ENCODE measurements around the gene U2AF2. TPM values are rescaled to one million over a fixed set of nuclear protein-coding genes. Genes with fewer than 3 reads are reported as not detected.

The U2AF2 gene
- total RNA-seq, 6 experiments from 2014 or later: 55.1 to 75.6 (median 63.5) TPM

DNA sequence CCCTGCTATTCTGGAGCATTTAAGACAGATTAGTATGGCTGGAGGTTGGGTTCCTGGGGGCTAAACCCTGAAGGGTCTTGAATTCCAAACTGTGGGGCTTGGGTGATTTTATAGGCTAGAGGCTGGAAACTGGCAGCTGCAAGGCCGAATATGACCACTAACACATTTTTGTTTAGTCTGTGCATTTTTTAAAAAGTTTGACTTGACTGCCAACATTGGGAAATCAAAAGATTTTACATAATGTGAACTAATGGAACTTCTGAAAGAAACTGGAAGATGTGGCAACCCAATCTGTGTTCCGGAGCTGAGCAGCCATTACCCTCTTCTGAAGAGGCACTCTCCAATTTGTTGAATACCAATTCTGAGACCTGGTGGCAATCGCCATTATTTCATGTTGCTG is 35.5 kb upstream of the U2AF2 start:
- TF ChIP-seq, protein P1, sequence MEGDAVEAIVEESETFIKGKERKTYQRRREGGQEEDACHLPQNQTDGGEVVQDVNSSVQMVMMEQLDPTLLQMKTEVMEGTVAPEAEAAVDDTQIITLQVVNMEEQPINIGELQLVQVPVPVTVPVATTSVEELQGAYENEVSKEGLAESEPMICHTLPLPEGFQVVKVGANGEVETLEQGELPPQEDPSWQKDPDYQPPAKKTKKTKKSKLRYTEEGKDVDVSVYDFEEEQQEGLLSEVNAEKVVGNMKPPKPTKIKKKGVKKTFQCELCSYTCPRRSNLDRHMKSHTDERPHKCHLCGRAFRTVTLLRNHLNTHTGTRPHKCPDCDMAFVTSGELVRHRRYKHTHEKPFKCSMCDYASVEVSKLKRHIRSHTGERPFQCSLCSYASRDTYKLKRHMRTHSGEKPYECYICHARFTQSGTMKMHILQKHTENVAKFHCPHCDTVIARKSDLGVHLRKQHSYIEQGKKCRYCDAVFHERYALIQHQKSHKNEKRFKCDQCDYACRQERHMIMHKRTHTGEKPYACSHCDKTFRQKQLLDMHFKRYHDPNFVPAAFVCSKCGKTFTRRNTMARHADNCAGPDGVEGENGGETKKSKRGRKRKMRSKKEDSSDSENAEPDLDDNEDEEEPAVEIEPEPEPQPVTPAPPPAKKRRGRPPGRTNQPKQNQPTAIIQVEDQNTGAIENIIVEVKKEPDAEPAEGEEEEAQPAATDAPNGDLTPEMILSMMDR (IDR thresholded peaks at IDR 0.05): no peak
- TF ChIP-seq POLR2A (IDR thresholded peaks at IDR 0.05): no peak
- ATAC-seq (no peak), DNase-seq (no peak)
- Histone ChIP-seq H3K4me3 (no peak overlapping the region), H3K4me1 (peaks cover 0 to 6% (median 0%) of the 10 kb centered on the region in 4 donors), H3K36me3 (peaks cover 0 to 14% (median 0%) of the 10 kb centered on the region in 4 donors), H3K9me3 (no peaks in the 10 kb centered on the region), H3K27me3 (no peaks in the 10 kb centered on the region), H3K27ac (no peak overlapping the region)
- intact Hi-C loops (cut with DNase I): no loop called here
- WGBS (ENCODE audit: insufficient coverage, low coverage, low lambda C conversion rate, missing lambda C conversion rate): 56% methylated on average over 3 of the region's 3 CpGs

- ATAC-seq (no peak), DNase-seq (no peak)
- intact Hi-C loops (cut with DNase I): no loop called here
- Histone ChIP-seq H3K9me3 (no peaks in the 10 kb centered on the region), H3K36me3 (peaks cover 0 to 8% (median 0%) of the 10 kb centered on the region in 4 donors), H3K27me3 (no peaks in the 10 kb centered on the region), H3K4me3 (no peak overlapping the region), H3K27ac (no peak overlapping the region), H3K4me1 (peaks cover 0 to 11% (median 0%) of the 10 kb centered on the region in 4 donors)
- 91% methylated on average over 4 of the region's 12 CpGs for WGBS (ENCODE audit: insufficient coverage, low coverage, low lambda C conversion rate, missing lambda C conversion rate)
- no peak for TF ChIP-seq POLR2A (IDR thresholded peaks at IDR 0.05)
- TF ChIP-seq, protein P1 (IDR thresholded peaks at IDR 0.05): no peak
Observed at GRCh38 chr19:55620410-55621204, 34.2 kb upstream of the U2AF2 start.

DNA sequence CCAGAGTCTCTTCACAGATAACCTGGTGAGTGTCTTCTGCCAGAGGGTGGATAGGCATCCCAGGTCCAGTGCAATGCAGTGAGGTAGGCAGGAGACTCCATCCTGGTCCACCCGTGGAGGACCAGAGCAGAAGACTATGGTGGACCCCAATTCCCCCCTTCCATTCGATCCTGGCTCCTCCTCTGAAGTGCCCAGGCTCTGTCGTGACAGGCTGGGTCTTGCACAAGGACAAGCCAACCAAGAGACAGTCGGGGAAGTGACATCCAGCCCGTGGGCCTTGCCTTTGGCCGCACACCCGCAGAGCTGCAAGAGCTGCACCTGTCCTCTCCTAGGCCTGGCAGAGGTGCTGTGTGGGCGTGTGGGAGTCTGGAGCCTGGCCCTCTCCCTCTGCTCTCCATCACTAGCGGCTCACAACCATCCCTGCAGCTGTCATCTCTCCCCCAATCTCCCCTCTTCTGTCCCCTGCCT is 33.6 kb upstream of the U2AF2 start:
- no peak for DNase-seq
- Histone ChIP-seq H3K9me3 (no peaks in the 10 kb centered on the region), H3K36me3 (peaks cover 0 to 4% (median 0%) of the 10 kb centered on the region in 4 donors), H3K27ac (no peak overlapping the region), H3K4me3 (no peak overlapping the region), H3K4me1 (peaks cover 0 to 11% (median 0%) of the 10 kb centered on the region in 4 donors), H3K27me3 (no peaks in the 10 kb centered on the region)
- TF ChIP-seq, protein P1 (IDR thresholded peaks at IDR 0.05): no peak
- TF ChIP-seq POLR2A (IDR thresholded peaks at IDR 0.05): no peak
- intact Hi-C loops (cut with DNase I): no loop called here
- WGBS (ENCODE audit: insufficient coverage, low coverage, low lambda C conversion rate, missing lambda C conversion rate): 100% methylated on average over 1 of the region's 9 CpGs
- no peak for ATAC-seq

- no peak overlapping the region for H3K4me3 ChIP-seq
- ATAC-seq (no peak), DNase-seq (peak in 1 of 3 donors; percentile 62)
- H3K9me3 ChIP-seq: no peaks in the 10 kb centered on the region
- intact Hi-C loops (cut with DNase I): no loop called here
- peaks cover 0 to 11% (median 0%) of the 10 kb centered on the region in 4 donors for H3K4me1 ChIP-seq
- H3K36me3 ChIP-seq: no peaks in the 10 kb centered on the region
- TF ChIP-seq, protein P1 (IDR thresholded peaks at IDR 0.05): no peak
- TF ChIP-seq POLR2A (IDR thresholded peaks at IDR 0.05): no peak
- H3K27me3 ChIP-seq: no peaks in the 10 kb centered on the region
- no peak overlapping the region for H3K27ac ChIP-seq
- 97% methylated on average over 32 of the region's 55 CpGs for WGBS (ENCODE audit: insufficient coverage, low coverage, low lambda C conversion rate, missing lambda C conversion rate)
Observed at GRCh38 chr19:55621673-55622231, 33.1 kb upstream of the U2AF2 start.
